Liver (tissue), 9 donors: ENCODE measurements around the gene TENT4B. TPM values are rescaled to one million over a fixed set of nuclear protein-coding genes. Genes with fewer than 3 reads are reported as not detected.
A peak's percentile ranks its signal among the peaks of the same experiment; 100 is the strongest.

Experiments
- DNase-seq: peaks from one replicate; pipeline ENCODE4 v3.0.0-alpha.2; 2017; ENCODE audit warnings: low spot score
- H3K27ac ChIP-seq, 2 donors: one replicate each; pipeline ENCODE4 v1.7.0; 2013; ENCODE audit warnings: inconsistent platforms in 2 of 2, low read length in 2 of 2, control low read depth in 1 of 2, low read depth in 1 of 2, mild to moderate bottlenecking in 1 of 2
- H3K27me3 ChIP-seq, 4 donors: one replicate each; pipeline versions ENCODE4 v1.6.1 to v1.7.0; 2013; ENCODE audit warnings: low read length in 3 of 4, inconsistent platforms in 1 of 4, mild to moderate bottlenecking in 1 of 4, moderate library complexity in 1 of 4; ENCODE audit not compliant: control insufficient read depth in 4 of 4, insufficient read depth in 4 of 4
- H3K36me3 ChIP-seq, 4 donors: one replicate each; pipeline versions ENCODE4 v1.6.1 to v1.7.0; 2013; ENCODE audit warnings: low read length in 3 of 4, mild to moderate bottlenecking in 3 of 4, low read depth in 1 of 4, moderate library complexity in 1 of 4; ENCODE audit not compliant: control insufficient read depth in 4 of 4, insufficient read depth in 3 of 4
- H3K4me1 ChIP-seq, 4 donors: one replicate each; pipeline versions ENCODE4 v1.6.1 to v1.7.0; 2013; ENCODE audit warnings: low read length in 3 of 4, mild to moderate bottlenecking in 3 of 4, moderate library complexity in 1 of 4; ENCODE audit not compliant: control insufficient read depth in 4 of 4, insufficient read depth in 4 of 4
- H3K4me3 ChIP-seq, 3 donors: one replicate each; pipeline versions ENCODE4 v1.6.1 to v1.7.0; 2013; ENCODE audit warnings: low read length in 3 of 3, control low read depth in 1 of 3, low read depth in 1 of 3, mild to moderate bottlenecking in 1 of 3
- H3K9ac ChIP-seq, 2 donors: one replicate each; pipeline ENCODE4 v1.7.0; 2013; ENCODE audit warnings: low read length in 2 of 2, mild to moderate bottlenecking in 2 of 2, moderate library complexity in 2 of 2, control low read depth in 1 of 2, low read depth in 1 of 2
- H3K9me3 ChIP-seq, 4 donors: one replicate each; pipeline versions ENCODE4 v1.6.1 to v1.7.0; 2013; ENCODE audit warnings: low read length in 3 of 4; ENCODE audit not compliant: control insufficient read depth in 4 of 4
- HNF4A ChIP-seq, 2 donors: conservative IDR thresholded peaks; 2 replicates each; pipeline ENCODE4 v1.6.1; 2016; ENCODE audit warnings: antibody characterized with exemption in 2 of 2, mild to moderate bottlenecking in 2 of 2
- HNF4G ChIP-seq: IDR thresholded peaks from 2 replicates; pipeline ENCODE4 v1.6.1; 2016; ENCODE audit warnings: antibody characterized with exemption
- RXRA ChIP-seq, 2 donors: IDR thresholded peaks; 2 replicates each; pipeline ENCODE4 v1.6.1; 2017 to 2018; ENCODE audit warnings: antibody characterized with exemption in 2 of 2, mild to moderate bottlenecking in 1 of 2
- ZBTB33 ChIP-seq: IDR thresholded peaks from 2 replicates; pipeline ENCODE4 v1.6.1; 2016; ENCODE audit warnings: antibody characterized with exemption
- WGBS: extraction: QIAGEN DNeasy Blood & Tissue Kit; methylation state at CpG from one replicate; pipeline ENCODE4 v1.1.7; 2013; 5-methylcytosine and 5-hydroxymethylcytosine counted together
- polyA plus RNA-seq, 2 donors: library from polyadenylated mRNA; stranded (reverse) in 1 of 2; unstranded in 1 of 2; fragments of 200-250 nt in 1 of 2; fragments of >200 nt in 1 of 2; fragmentation: Nextera tagmentation in 1 of 2; extraction: Ambion mirVana in 1 of 2; gene quantifications; one replicate each; pipeline versions ENCODE4 v1.2.1 to v1.2.3, GENCODE V29; 2013 to 2015
- total RNA-seq, 2 donors: library from RNA; depleted of rRNA; stranded (reverse); fragments of >200 nt; gene quantifications; one replicate each; pipeline ENCODE4 v1.2.3, GENCODE V29; 2014
- TF ChIP-seq, protein P1 (sequence below): fragments of 150-350 bp; IDR thresholded peaks from 2 replicates; pipeline ENCODE4 v1.5.1; 2017; ENCODE audit warnings: improper control_type of control experiment, low read depth, low read length; ENCODE audit not compliant: missing input control
- TF ChIP-seq, protein P2 (sequence below): IDR thresholded peaks from 2 replicates; pipeline ENCODE4 v1.6.1; 2016; ENCODE audit warnings: antibody characterized with exemption
- donor health status: healthy.
- donor health status: healthy.
- donor health status: healthy.
- donor health status: healthy.
- donor health status: healthy.

Gene TENT4B
- total and polyA plus RNA-seq, 4 donors: 4.2 to 10.8 (median 7.9) TPM

DNA sequence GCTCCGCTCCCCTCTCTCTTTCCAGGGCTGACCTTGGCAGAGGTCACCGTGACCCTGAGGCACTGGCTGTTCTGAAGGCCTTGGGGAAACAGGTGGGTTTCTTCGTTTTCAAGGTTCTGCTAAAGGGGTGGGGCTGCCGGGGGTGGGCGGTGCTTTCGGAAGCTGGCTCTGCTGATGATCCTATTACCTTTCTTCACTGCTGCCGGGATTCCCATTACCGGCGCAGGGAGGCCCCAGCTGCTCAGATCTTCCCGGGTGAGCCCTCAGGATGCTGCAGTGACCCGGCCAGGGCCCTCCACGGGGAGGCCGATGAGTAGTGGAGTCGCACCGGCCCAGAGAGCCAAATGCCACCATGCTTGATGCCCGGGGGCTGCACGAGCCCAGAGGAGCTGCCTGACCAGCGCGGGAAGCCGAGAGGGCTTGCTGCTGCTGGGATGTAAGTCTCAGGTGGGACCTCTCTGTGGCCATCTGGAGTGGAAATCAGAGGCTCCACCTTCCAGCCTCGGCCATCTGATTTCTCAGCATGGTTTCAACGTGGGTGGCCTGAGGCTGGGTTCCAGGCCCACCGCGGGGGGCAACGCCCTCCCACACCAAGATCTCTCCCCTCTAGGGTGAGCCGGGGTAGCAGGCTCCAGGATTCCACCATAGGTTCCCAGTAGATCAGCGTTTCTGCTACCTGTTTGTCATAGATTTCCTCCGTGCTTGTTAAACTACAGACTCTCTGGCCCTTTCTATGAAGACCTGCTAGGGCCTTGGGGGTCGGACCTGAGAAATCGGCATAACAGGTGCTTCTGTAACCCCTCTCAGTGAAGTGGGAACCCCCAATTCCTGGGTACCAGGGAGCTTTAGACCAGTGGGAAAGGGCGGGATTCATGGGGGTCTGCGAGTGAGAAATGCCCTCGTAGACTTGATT is 91.7 kb downstream of the TENT4B start:
- no peak overlapping the region for H3K9ac ChIP-seq
- H3K27ac ChIP-seq: no peak overlapping the region
- TF ChIP-seq RXRA (IDR thresholded peaks at IDR 0.05) (no peak), HNF4A (conservative IDR thresholded peaks at IDR 0.05) (no peak)
- TF ChIP-seq, protein P1, sequence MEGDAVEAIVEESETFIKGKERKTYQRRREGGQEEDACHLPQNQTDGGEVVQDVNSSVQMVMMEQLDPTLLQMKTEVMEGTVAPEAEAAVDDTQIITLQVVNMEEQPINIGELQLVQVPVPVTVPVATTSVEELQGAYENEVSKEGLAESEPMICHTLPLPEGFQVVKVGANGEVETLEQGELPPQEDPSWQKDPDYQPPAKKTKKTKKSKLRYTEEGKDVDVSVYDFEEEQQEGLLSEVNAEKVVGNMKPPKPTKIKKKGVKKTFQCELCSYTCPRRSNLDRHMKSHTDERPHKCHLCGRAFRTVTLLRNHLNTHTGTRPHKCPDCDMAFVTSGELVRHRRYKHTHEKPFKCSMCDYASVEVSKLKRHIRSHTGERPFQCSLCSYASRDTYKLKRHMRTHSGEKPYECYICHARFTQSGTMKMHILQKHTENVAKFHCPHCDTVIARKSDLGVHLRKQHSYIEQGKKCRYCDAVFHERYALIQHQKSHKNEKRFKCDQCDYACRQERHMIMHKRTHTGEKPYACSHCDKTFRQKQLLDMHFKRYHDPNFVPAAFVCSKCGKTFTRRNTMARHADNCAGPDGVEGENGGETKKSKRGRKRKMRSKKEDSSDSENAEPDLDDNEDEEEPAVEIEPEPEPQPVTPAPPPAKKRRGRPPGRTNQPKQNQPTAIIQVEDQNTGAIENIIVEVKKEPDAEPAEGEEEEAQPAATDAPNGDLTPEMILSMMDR: no peak
- TF ChIP-seq, protein P2, sequence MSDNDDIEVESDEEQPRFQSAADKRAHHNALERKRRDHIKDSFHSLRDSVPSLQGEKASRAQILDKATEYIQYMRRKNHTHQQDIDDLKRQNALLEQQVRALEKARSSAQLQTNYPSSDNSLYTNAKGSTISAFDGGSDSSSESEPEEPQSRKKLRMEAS: no peak
- WGBS: 51% methylated on average over 33 of the region's 33 CpGs
- DNase-seq: no peak
- H3K36me3 ChIP-seq: no peaks in the 10 kb centered on the region
- no peaks in the 10 kb centered on the region for H3K9me3 ChIP-seq
- no peak overlapping the region for H3K4me3 ChIP-seq
- peaks cover 2 to 14% (median 7%) of the 10 kb centered on the region in 4 donors for H3K4me1 ChIP-seq
- no peaks in the 10 kb centered on the region for H3K27me3 ChIP-seq

DNA sequence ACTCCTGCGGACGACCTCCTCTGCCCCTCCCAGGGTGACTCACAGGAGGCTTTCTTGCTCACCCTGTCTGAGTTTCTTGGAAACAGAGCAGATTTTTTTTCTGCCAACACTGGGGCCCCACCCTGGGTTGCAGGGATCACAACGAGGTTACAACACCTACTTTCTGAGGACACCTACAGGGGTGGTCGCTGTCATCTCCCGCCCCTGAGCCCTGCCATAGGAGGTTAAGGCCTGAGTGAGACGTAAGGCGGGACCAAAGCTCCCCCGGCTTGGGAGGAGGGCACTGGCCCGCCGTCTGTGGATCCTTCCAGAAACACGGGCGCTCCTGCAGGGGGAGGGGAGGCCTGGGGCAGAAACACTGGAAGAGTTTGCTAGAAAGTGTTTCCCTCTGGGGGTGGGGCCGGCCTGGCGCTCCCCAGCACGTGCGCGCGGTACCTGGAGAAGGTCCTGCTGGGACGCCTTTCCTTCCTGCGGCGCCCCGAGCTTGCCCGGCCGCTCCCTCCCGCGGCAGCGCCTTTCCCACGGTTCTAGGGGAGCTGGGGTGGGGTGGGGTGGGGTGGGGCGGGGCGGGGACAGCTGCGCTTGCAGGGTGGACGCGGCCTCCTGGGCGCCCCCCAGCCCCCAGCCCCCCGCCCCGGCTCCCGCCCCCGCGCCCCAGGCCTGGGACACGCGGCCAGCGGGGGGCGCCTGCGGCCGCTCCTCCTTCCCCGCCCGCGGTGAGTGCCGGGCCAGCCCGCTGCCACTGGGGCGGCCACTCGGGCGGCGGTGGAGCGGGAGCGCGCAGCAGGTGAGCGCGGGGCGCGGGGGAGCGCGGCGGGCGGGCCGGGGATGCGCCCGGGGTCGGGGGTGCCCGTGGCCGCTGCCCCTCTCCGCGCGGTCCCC is 92.6 kb downstream of the TENT4B start:
- Histone ChIP-seq H3K9me3 (no peaks in the 10 kb centered on the region), H3K4me3 (peak overlapping the region in 2 of 3 donors; percentile 53 to 77), H3K4me1 (peaks cover 2 to 14% (median 7%) of the 10 kb centered on the region in 4 donors), H3K27ac (no peak overlapping the region), H3K36me3 (no peaks in the 10 kb centered on the region), H3K27me3 (no peaks in the 10 kb centered on the region), H3K9ac (no peak overlapping the region)
- no peak for TF ChIP-seq ZBTB33
- no peak for TF ChIP-seq HNF4G
- TF ChIP-seq, protein P1: peak; percentile 13
- DNase-seq: no peak
- WGBS: 3% methylated on average over 70 of the region's 74 CpGs
